ENCODE data around the gene TPCN1. TPM values are rescaled to one million over a fixed set of nuclear protein-coding genes. Genes with fewer than 3 reads are reported as not detected.

Gene TPCN1
- total RNA-seq, 1 experiment from 2014 or later = 32.7 TPM

GRCh38 chr12:113260127-113260526 is 38.9 kb downstream of the TPCN1 start:
- peaks cover 21% of the 10 kb centered on the region for H3K4me1 Mint-ChIP-seq
- peaks cover 3% of the 10 kb centered on the region; the same call in 1 of the 2 replicates for H3K9me3 Mint-ChIP-seq
- peaks cover 2% of the 10 kb centered on the region; the same call in 1 of the 2 replicates for H3K36me3 Mint-ChIP-seq
- TF ChIP-seq ZNF396 (CRISPR knock-in tag; IDR thresholded peaks at IDR 0.05; ENCODE audit: borderline replicate concordance) (no peak), ZNF317 (CRISPR knock-in tag; IDR thresholded peaks at IDR 0.05; ENCODE audit: borderline replicate concordance, low read depth) (no peak), GTF2I (CRISPR knock-in tag; conservative IDR thresholded peaks at IDR 0.05) (no peak), RORB (CRISPR knock-in tag; IDR thresholded peaks at IDR 0.05) (no peak), ZNF263 (CRISPR knock-in tag; IDR thresholded peaks at IDR 0.05; ENCODE audit: low read depth) (no peak), NFE2L1 (CRISPR knock-in tag; IDR thresholded peaks at IDR 0.05) (no peak), JUN (CRISPR knock-in tag; IDR thresholded peaks at IDR 0.05) (no peak), MXD4 (CRISPR knock-in tag; IDR thresholded peaks at IDR 0.05; ENCODE audit: borderline replicate concordance) (no peak), ZNF671 (CRISPR knock-in tag; IDR thresholded peaks at IDR 0.05) (no peak), JAZF1 (CRISPR knock-in tag; IDR thresholded peaks at IDR 0.05) (no peak), USF1 (CRISPR knock-in tag; IDR thresholded peaks at IDR 0.05) (no peak), CREM (CRISPR knock-in tag; IDR thresholded peaks at IDR 0.05) (no peak), MLX (CRISPR knock-in tag; IDR thresholded peaks at IDR 0.05) (no peak), ATF3 (CRISPR knock-in tag; conservative IDR thresholded peaks at IDR 0.05) (no peak), ZNF121 (CRISPR knock-in tag; IDR thresholded peaks at IDR 0.05) (no peak), FOXK1 (CRISPR knock-in tag; IDR thresholded peaks at IDR 0.05) (no peak), NR1H2 (CRISPR knock-in tag; IDR thresholded peaks at IDR 0.05) (no peak)
- TF ChIP-seq, protein P1, sequence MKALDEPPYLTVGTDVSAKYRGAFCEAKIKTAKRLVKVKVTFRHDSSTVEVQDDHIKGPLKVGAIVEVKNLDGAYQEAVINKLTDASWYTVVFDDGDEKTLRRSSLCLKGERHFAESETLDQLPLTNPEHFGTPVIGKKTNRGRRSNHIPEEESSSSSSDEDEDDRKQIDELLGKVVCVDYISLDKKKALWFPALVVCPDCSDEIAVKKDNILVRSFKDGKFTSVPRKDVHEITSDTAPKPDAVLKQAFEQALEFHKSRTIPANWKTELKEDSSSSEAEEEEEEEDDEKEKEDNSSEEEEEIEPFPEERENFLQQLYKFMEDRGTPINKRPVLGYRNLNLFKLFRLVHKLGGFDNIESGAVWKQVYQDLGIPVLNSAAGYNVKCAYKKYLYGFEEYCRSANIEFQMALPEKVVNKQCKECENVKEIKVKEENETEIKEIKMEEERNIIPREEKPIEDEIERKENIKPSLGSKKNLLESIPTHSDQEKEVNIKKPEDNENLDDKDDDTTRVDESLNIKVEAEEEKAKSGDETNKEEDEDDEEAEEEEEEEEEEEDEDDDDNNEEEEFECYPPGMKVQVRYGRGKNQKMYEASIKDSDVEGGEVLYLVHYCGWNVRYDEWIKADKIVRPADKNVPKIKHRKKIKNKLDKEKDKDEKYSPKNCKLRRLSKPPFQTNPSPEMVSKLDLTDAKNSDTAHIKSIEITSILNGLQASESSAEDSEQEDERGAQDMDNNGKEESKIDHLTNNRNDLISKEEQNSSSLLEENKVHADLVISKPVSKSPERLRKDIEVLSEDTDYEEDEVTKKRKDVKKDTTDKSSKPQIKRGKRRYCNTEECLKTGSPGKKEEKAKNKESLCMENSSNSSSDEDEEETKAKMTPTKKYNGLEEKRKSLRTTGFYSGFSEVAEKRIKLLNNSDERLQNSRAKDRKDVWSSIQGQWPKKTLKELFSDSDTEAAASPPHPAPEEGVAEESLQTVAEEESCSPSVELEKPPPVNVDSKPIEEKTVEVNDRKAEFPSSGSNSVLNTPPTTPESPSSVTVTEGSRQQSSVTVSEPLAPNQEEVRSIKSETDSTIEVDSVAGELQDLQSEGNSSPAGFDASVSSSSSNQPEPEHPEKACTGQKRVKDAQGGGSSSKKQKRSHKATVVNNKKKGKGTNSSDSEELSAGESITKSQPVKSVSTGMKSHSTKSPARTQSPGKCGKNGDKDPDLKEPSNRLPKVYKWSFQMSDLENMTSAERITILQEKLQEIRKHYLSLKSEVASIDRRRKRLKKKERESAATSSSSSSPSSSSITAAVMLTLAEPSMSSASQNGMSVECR (CRISPR knock-in tag; IDR thresholded peaks at IDR 0.05; ENCODE audit: borderline replicate concordance) = no peak
- TF ChIP-seq, protein P2, sequence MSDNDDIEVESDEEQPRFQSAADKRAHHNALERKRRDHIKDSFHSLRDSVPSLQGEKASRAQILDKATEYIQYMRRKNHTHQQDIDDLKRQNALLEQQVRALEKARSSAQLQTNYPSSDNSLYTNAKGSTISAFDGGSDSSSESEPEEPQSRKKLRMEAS (CRISPR knock-in tag; IDR thresholded peaks at IDR 0.05) = no peak
- TF ChIP-seq, protein P3, sequence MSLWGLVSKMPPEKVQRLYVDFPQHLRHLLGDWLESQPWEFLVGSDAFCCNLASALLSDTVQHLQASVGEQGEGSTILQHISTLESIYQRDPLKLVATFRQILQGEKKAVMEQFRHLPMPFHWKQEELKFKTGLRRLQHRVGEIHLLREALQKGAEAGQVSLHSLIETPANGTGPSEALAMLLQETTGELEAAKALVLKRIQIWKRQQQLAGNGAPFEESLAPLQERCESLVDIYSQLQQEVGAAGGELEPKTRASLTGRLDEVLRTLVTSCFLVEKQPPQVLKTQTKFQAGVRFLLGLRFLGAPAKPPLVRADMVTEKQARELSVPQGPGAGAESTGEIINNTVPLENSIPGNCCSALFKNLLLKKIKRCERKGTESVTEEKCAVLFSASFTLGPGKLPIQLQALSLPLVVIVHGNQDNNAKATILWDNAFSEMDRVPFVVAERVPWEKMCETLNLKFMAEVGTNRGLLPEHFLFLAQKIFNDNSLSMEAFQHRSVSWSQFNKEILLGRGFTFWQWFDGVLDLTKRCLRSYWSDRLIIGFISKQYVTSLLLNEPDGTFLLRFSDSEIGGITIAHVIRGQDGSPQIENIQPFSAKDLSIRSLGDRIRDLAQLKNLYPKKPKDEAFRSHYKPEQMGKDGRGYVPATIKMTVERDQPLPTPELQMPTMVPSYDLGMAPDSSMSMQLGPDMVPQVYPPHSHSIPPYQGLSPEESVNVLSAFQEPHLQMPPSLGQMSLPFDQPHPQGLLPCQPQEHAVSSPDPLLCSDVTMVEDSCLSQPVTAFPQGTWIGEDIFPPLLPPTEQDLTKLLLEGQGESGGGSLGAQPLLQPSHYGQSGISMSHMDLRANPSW (CRISPR knock-in tag; conservative IDR thresholded peaks at IDR 0.05; ENCODE audit: low read depth) = no peak
- DNase-seq (ENCODE audit: low spot score) (no peak), ATAC-seq (no peak)
- H3K27ac Mint-ChIP-seq = peak overlapping the region; percentile 83
- H3K27me3 Mint-ChIP-seq (ENCODE audit: low read depth) = no peaks in the 10 kb centered on the region
- POLR2A ChIA-PET = interaction anchor here (0.7 kb wide), 1 partner anchor 701 kb away, joined by 3 read pairs; no protein-coding TSS in a partner anchor
- CTCF ChIA-PET = interaction anchor here (0.6 to 0.8 kb wide), 2 partner anchors 73 to 165 kb away, joined by 3 read pairs; no protein-coding TSS in a partner anchor
- no peak overlapping the region for H3K4me3 Mint-ChIP-seq
